Loucy (cell line): Measurements from ENCODE around the gene TPO.

Experiments used
- H2AFZ ChIP-seq: fragments of 200-600 bp; sonication (generic); 2 replicates; pipeline ENCODE4 v1.6.0; 2016; ENCODE audit warnings: antibody characterized with exemption, mild to moderate bottlenecking, low read length, moderate library complexity
- H3F3A ChIP-seq: fragments of 200-600 bp; 2 replicates; pipeline ENCODE4 v1.6.0; 2016; ENCODE audit warnings: antibody characterized with exemption, low read depth, mild to moderate bottlenecking
- H3K27me3 ChIP-seq: fragments of 200-600 bp; sonication (generic); 2 replicates; pipeline ENCODE4 v1.6.1; 2014; ENCODE audit warnings: low read length, mild to moderate bottlenecking; ENCODE audit not compliant: insufficient read depth, poor library complexity, severe bottlenecking
- H3K36me3 ChIP-seq: fragments of 200-600 bp; sonication (generic); 2 replicates; pipeline ENCODE4 v1.6.1; 2016; ENCODE audit warnings: low read length; ENCODE audit not compliant: insufficient read depth
- H3K4me1 ChIP-seq: fragments of 200-600 bp; sonication (generic); 2 replicates; pipeline ENCODE4 v1.5.1; 2014; ENCODE audit warnings: low read length, mild to moderate bottlenecking; ENCODE audit not compliant: insufficient read depth, poor library complexity, severe bottlenecking
- H3K4me2 ChIP-seq: fragments of 200-600 bp; sonication (generic); 2 replicates; pipeline ENCODE4 v1.6.0; 2014; ENCODE audit warnings: antibody characterized with exemption, low read length, low read depth, mild to moderate bottlenecking; ENCODE audit not compliant: poor library complexity, severe bottlenecking
- H3K4me3 ChIP-seq: fragments of 200-600 bp; sonication (generic); 2 replicates; pipeline ENCODE4 v1.5.1; 2014; ENCODE audit warnings: low read length, mild to moderate bottlenecking, mixed read lengths; ENCODE audit not compliant: poor library complexity, severe bottlenecking
- H3K79me2 ChIP-seq: fragments of 200-600 bp; sonication (generic); 2 replicates; pipeline ENCODE4 v1.6.1; 2014; ENCODE audit warnings: low read length; ENCODE audit not compliant: insufficient read depth
- H3K9ac ChIP-seq: fragments of 200-600 bp; sonication (generic); 2 replicates; pipeline ENCODE4 v1.6.0; 2014; ENCODE audit warnings: mild to moderate bottlenecking, low read depth, low read length, moderate library complexity; ENCODE audit not compliant: poor library complexity, severe bottlenecking
- H3K9me2 ChIP-seq: fragments of 200-600 bp; sonication (generic); replicated peaks from 2 replicates; pipeline ENCODE4 v1.6.1; 2016; ENCODE audit warnings: low read depth, low read length, mixed read lengths
- H3K9me3 ChIP-seq: fragments of 200-600 bp; sonication (generic); 2 replicates; pipeline ENCODE4 v1.6.1; 2014; ENCODE audit warnings: mild to moderate bottlenecking, antibody characterized with exemption, low read length, low read depth; ENCODE audit not compliant: insufficient read depth
- H4K20me1 ChIP-seq: fragments of 200-600 bp; sonication (generic); 2 replicates; pipeline ENCODE4 v1.6.0; 2014; ENCODE audit warnings: antibody characterized with exemption, low read length, mild to moderate bottlenecking; ENCODE audit not compliant: insufficient read depth, poor library complexity, severe bottlenecking
- EZH2phosphoT487 ChIP-seq: fragments of 200-600 bp; IDR thresholded peaks from 2 replicates; pipeline ENCODE4 v1.6.1; 2018; ENCODE audit warnings: antibody characterized with exemption, mild to moderate bottlenecking, moderate library complexity, borderline replicate concordance
- TF ChIP-seq, protein P1 (sequence below): fragments of 200-600 bp; sonication (generic); conservative IDR thresholded peaks from 2 replicates; pipeline ENCODE4 v1.5.1; 2014; ENCODE audit warnings: mild to moderate bottlenecking, antibody characterized with exemption, low read length

The TPO gene

DNA sequence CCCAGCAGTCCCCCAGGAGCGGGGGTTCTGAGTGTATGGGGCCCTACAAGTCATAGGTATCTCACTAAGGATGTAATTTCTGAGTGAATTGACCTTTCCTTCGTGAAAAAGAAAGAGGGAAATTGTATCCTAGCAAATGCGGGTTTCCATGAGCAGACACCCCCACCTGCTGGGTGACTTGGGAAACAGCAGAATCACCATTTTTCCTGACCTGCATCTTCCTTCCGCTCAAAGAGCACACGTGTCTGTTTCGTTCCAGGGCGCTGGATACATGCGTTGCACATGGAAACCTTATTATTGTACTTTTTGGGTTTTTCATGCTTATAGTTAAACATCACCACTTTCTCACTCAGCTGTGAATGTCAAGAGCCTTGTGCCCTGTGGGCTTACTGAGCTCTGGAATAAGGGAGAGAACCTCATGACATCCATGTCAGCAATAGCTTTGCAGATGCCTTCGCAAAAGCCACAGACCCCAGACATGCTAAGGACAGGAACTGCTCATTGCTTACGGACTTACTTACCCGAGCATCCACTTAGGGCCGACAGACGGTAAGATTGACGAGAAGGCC is 132.8 kb downstream of the TPO start:
- H2AFZ ChIP-seq: peak overlapping the region; percentile 54; the same call in 1 of the 2 replicates
- H3K36me3 ChIP-seq: no peaks in the 10 kb centered on the region
- no peaks in the 10 kb centered on the region for H3K9me3 ChIP-seq
- no peak overlapping the region for H3K4me2 ChIP-seq
- no peak overlapping the region for H3K4me3 ChIP-seq
- TF ChIP-seq EZH2phosphoT487: no peak
- TF ChIP-seq, protein P1, sequence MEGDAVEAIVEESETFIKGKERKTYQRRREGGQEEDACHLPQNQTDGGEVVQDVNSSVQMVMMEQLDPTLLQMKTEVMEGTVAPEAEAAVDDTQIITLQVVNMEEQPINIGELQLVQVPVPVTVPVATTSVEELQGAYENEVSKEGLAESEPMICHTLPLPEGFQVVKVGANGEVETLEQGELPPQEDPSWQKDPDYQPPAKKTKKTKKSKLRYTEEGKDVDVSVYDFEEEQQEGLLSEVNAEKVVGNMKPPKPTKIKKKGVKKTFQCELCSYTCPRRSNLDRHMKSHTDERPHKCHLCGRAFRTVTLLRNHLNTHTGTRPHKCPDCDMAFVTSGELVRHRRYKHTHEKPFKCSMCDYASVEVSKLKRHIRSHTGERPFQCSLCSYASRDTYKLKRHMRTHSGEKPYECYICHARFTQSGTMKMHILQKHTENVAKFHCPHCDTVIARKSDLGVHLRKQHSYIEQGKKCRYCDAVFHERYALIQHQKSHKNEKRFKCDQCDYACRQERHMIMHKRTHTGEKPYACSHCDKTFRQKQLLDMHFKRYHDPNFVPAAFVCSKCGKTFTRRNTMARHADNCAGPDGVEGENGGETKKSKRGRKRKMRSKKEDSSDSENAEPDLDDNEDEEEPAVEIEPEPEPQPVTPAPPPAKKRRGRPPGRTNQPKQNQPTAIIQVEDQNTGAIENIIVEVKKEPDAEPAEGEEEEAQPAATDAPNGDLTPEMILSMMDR: peak; percentile 94
- H3K9ac ChIP-seq: no peak overlapping the region
- H3K9me2 ChIP-seq: no peaks in the 10 kb centered on the region
- H3K27me3 ChIP-seq: no peaks in the 10 kb centered on the region
- H3F3A ChIP-seq: no peaks in the 10 kb centered on the region
- H4K20me1 ChIP-seq: no peaks in the 10 kb centered on the region
- H3K4me1 ChIP-seq: no peaks in the 10 kb centered on the region
- H3K79me2 ChIP-seq: no peaks in the 10 kb centered on the region

DNA sequence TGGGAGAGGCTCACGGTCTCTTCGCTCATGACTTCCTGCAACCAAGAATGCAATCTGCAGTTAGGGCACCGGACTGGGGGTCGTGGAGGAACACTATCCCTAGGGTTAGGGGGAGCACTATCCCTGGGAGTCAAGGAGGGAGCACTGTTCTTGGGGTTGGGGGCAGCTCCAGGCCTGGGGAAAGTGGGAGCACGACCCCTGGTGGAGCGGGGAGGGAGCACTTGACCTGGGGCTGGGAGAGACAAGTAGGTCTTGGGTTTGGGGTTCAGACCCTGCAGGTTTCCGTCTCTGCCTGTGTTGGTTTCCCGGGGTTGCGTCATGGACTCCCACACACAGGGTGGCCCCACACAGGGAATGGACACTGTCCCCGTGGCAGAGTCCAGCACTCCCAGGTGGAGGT is 133.6 kb downstream of the TPO start:
- no peak overlapping the region for H3K4me2 ChIP-seq
- H3F3A ChIP-seq: no peaks in the 10 kb centered on the region
- H3K4me1 ChIP-seq: no peaks in the 10 kb centered on the region
- H4K20me1 ChIP-seq: no peaks in the 10 kb centered on the region
- H3K79me2 ChIP-seq: no peaks in the 10 kb centered on the region
- H3K27me3 ChIP-seq: no peaks in the 10 kb centered on the region
- H3K9me3 ChIP-seq: no peaks in the 10 kb centered on the region
- no peaks in the 10 kb centered on the region for H3K9me2 ChIP-seq
- TF ChIP-seq EZH2phosphoT487: no peak
- TF ChIP-seq, protein P1: peak; percentile 26; the same call in 1 of the 2 replicates
- H3K4me3 ChIP-seq: no peak overlapping the region
- H2AFZ ChIP-seq: no peak overlapping the region
- no peaks in the 10 kb centered on the region for H3K36me3 ChIP-seq
- H3K9ac ChIP-seq: no peak overlapping the region

DNA sequence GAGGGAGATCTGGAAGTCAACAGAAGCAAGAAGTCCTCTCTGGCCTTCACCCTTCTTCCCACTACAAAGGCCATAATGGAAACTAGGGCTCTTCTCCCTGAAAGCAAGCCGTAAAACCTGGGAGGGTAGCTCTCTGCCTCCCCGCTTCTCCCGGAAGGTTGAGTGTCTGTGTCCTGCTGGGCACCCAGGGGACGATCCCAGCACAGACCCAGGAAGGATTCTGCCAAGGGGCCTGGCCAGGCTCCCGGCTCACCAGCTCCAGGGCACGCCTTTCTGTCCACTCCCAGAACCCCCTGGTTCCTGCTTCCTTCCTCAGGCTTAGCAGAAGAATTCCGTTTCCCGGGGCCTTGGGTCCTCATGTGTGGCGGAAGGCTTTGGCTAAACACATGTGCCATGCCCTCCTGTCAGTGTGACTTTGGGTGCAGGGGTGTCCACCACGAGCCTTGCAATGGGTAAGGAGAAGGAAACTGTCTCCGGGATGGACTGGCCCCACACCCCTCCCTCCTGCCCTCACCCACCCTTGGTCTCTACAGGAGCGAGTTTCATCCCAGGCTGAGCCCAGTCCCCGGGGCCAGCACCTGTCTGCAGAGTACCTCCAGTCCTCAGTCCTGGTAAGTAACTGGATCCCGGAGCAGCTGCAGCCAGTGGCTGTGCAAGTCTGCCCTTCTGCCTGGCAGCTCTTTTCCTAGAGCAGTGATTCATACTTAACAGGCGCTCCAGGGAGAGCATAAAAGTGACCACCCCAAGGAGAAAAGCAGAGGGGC is 135.8 kb downstream of the TPO start:
- H4K20me1 ChIP-seq: no peaks in the 10 kb centered on the region
- H2AFZ ChIP-seq: no peak overlapping the region
- TF ChIP-seq, protein P1: no peak
- TF ChIP-seq EZH2phosphoT487: no peak
- H3K4me3 ChIP-seq: no peak overlapping the region
- H3K4me2 ChIP-seq: no peak overlapping the region
- H3K36me3 ChIP-seq: no peaks in the 10 kb centered on the region
- no peaks in the 10 kb centered on the region for H3K79me2 ChIP-seq
- H3K9me3 ChIP-seq: no peaks in the 10 kb centered on the region
- no peaks in the 10 kb centered on the region for H3K27me3 ChIP-seq
- no peaks in the 10 kb centered on the region for H3F3A ChIP-seq
- H3K9ac ChIP-seq: no peak overlapping the region
- no peaks in the 10 kb centered on the region for H3K9me2 ChIP-seq
- no peaks in the 10 kb centered on the region for H3K4me1 ChIP-seq
